Astrocyte of the hippocampus (primary cell): ENCODE measurements around the gene OR52B2.
A peak's percentile ranks its signal among the peaks of the same experiment; 100 is the strongest.

ENCODE experiments used
- DNase-seq: peaks from one replicate; pipeline ENCODE4 v3.0.0; 2011; ENCODE audit warnings: low read depth, low spot score

Gene OR52B2

DNA sequence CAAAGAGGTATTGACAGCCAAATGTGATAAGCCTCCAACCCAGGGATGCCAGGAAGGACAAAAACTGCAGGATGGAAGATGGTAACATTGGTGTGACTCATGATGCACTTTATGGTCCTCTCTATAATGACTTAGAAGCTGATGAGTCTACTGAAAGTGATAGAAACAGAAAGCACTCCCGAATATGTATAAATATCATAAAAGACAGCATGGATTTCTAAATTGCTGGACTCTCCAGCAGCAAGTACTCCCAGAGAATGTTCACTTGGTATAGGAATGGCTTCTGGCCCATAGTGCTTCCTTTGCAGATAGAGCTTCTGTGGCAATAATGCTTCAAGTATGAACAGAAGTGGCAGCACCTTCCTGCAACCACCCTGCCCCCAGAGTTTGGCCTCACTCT, at the start of gene OR52B2:
Gene OR52B2 (minus strand): TSS at position 101 of the 400 bp plus-strand sequence. CDS start 0 bp downstream, at position 101.
- no peak for DNase-seq

DNA sequence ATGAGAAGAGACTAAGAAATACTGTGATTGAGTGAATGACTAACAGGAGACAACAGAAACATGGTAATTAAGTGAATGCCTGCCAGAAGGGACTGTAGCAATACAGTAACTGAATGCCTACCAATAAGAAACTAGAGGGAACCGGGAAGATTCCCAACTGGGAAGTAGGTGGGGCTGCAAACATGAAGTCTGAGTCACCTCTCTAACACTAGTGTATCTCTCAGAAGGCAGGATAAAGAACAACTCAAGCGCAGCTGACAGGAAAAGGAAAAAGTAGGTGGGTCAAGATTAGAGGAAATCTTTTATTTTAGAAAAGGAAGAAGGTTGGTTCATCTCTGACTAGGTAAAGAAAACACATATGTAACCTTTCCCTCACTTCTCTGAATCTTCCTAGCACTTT, 49.2 kb upstream of the OR52B2 start:
- DNase-seq = peak; percentile 82

DNA sequence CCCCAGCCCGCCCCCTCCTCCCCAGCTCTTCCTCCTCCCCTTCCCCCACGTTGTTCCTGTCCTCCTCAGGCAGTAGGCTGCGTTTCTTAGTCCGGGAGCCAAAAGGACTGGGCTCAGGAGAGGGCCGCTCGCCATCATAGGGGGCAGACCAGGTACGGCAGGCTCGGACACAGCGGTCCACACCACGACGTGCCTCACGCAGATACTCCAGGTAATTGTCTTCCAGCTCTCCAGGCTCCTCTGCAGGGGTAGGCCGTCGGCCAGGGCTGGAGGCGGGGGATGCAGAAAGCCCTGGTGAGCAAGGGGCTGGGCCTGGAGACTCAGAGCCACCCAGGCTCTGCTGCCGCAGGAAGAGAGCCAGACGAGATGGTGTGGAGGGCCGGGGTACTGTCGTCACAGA, 47.6 kb upstream of the OR52B2 start:
- DNase-seq = no peak

DNA sequence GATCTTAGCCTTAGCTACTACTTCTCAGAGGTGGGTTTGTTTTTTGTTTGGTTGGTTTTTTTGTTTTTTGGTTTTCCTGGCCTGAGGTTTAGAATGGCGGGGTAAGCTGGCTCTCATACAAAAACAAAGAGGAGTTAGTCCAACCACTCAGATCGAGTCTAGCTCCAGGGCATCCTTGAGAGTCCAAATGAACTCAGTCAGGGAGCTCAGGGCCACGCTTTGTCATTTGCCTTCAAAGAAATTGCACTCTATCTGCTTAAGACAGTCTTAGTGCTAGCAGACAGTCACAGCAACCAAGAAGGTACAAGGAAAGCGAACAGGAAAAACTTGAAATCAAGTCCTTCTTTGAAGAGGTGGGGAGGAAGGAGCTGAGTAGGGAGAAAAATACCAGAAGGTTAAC, 46.4 kb upstream of the OR52B2 start:
- no peak for DNase-seq

GRCh38 chr11:6214530-6214929, 44.4 kb upstream of the OR52B2 start:
- no peak for DNase-seq

- peak; percentile 26 for DNase-seq
Measured at GRCh38 chr11:6210274-6210955, 40.3 kb upstream of the OR52B2 start.

GRCh38 chr11:6209801-6210200, 39.7 kb upstream of the OR52B2 start:
- no peak for DNase-seq

DNA sequence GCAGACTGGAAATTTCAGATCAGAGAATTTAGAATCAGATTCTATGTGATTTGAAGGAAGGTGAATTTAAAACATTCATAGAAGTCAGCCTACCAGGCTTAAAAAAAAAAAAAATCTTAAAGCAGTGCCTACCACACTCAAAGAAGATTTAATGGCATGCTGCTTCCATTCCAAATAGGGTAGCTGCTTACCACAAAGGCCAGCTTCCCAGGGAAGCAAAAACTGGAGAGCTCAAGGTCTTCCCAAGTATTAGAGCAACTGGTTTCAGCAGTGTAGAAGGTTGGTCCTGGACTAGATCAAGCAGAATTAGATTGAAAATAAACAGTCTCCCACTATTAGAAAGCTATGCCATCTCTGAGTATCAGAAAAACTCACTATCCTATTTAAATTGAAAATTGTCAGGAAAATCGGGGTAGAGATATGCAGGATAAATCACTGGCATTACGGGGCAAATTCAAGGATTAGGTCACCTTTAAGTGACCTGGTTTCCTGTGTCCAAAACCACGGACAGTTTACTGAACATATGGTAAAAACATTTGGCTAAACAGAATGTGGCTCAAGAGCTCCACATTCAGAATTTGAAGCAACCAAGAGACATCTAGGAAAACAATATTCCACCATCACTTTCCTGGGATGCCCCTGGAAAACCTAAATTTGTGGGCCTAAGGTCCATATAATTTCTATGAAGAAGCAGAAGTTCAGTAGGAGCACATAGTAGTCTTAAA, 36.5 kb upstream of the OR52B2 start:
- DNase-seq = peak; percentile 21

DNA sequence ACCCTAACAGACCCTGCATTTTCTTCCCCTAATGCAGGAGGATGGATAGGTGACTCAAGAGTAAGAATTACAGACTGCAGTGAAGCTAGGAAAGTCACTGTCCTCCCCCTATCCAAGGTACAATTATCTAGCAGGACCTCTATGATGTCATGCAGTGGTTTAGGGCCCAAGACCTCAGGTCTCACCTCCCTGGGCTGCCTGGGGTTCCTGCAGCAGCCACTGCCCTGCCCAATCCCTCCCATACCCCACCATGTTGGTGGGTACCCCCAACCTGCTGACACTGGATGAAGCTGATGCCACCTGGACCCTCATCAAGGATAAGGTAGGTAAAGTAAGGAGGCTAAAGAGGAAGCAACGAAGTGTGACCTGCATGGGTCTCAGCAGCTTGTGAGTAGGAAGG, 35.2 kb upstream of the OR52B2 start, which contains the start of gene C11orf42:
Gene C11orf42 (plus strand): TSS at position 192 of the 400 bp plus-strand sequence. CDS start 59 bp downstream, at position 251.
- no peak for DNase-seq

GRCh38 chr11:6204706-6205105, 34.6 kb upstream of the OR52B2 start:
- DNase-seq = no peak

- DNase-seq = no peak
Measured at GRCh38 chr11:6203327-6203726, 33.2 kb upstream of the OR52B2 start.

- DNase-seq = peak; percentile 36
Measured at GRCh38 chr11:6202041-6202440, 31.9 kb upstream of the OR52B2 start.

GRCh38 chr11:6201481-6201880, 31.4 kb upstream of the OR52B2 start:
- DNase-seq = no peak

DNA sequence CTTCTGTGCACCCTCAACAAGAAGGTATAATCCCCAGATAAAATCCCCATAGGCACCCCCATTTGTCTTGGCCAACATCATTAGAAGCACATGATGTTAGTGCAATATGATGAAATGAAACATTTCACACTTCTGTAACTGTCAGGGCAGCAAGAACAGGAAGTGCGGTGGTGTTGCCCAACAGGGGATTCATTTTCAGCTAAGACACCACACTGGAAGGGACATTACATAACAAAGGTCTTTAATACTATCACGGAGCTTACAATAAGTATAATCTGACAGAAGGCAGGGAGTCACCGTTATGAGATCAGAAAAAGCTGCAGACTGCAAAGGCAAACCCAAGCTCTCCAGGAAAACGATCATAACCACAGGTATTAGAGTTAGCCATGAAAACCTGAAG, 30.8 kb upstream of the OR52B2 start:
- no peak for DNase-seq

DNA sequence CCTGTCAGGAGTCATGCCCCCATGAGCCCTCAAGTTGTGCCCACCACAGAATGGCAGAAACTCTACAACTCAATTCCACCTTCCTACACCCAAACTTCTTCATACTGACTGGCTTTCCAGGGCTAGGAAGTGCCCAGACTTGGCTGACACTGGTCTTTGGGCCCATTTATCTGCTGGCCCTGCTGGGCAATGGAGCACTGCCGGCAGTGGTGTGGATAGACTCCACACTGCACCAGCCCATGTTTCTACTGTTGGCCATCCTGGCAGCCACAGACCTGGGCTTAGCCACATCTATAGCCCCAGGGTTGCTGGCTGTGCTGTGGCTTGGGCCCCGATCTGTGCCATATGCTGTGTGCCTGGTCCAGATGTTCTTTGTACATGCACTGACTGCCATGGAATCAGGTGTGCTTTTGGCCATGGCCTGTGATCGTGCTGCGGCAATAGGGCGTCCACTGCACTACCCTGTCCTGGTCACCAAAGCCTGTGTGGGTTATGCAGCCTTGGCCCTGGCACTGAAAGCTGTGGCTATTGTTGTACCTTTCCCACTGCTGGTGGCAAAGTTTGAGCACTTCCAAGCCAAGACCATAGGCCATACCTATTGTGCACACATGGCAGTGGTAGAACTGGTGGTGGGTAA, 29.2 kb upstream of the OR52B2 start, which contains the start of gene OR52W1:
Gene OR52W1 (plus strand): TSS at position 51 of the 637 bp plus-strand sequence. CDS start 0 bp downstream, at position 51.
- no peak for DNase-seq

DNA sequence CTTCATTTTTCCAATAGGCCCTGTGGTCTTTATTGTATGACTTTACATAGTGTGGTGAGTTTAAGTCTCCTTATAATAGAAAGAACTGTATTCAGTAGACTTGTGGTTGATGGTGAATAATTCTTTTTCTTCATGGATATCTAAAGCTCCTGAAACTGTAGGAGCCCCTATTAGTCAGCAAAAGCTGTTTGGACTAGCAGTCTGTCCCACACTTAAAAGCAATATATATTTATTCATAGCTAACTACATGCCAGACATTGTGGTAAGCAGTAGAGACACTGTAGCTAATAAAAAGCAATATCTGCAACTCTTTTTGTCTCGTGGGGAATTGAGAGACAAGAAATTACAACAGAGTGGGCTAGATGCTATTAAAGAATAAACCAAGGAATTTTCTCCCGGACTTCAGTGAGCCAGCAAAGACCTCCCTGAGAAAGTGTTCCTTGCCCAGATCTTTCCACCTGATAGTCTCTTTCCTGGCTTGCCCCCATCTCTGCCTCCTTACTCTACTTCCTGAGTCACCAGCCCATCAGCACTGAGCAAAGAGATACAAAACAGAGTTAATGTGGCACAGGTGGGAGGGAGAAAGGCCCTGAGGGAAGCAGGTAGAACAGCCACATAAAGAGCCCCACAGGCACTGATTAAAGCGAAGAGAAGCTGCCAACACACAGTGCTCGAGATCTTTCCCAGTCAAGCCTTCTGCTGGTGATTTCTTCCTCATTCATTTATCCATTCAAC, 27.5 kb upstream of the OR52B2 start:
- peak; percentile 20 for DNase-seq

- DNase-seq = no peak
Measured at GRCh38 chr11:6196396-6196795, 26.3 kb upstream of the OR52B2 start.

GRCh38 chr11:6194065-6194581, 24.0 kb upstream of the OR52B2 start:
- DNase-seq = no peak

- DNase-seq = no peak
Measured at GRCh38 chr11:6191742-6192141, 21.6 kb upstream of the OR52B2 start.

- no peak for DNase-seq
Measured at GRCh38 chr11:6175440-6175839, 5.3 kb upstream of the OR52B2 start.

DNA sequence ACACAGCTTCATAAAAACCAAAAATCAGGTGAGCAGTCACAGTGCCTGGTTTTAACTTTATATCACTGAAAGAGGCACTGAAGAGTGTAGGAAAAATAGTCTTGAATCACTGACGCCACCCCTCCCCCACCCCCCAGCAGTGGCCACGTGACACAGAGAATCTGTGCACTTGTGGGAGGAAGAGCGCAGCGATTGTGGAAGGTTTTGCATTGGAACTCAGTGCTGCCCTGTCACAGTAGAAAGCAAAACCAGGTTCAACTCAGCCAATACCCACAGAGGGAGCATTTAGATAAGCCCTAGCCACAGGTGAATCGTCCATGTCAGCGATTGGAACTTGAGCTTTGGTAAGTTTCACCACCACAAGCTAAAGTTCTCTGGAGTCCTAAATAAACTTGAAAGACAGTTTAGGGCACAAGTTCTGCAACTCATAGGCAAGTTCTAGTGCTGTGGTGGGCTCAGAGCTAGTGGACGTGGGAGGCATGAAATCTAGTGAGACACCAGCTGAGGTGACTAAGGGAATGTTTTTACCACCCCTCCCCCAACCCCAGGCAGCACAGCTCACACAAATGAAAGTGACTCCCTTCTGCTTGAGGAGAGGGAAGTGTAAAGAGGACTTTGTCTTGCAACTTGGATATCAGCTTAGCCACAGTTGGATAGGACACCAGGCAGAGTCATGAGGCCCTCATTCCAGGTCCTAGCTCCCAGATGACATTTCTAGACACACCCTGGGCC, 13.3 kb downstream of the OR52B2 start:
- no peak for DNase-seq
